Stomach (tissue), 4 donors: ENCODE data around the gene TTC28.

Source experiments
- CTCF ChIP-seq, 7 experiments: fragments of 450-650 bp in 4 of 7; fragments of 200-600 bp in 3 of 7; sonication (generic) in 3 of 7; IDR thresholded peaks; one replicate each; pipeline ENCODE4 v1.5.1; 2016 to 2019; ENCODE audit warnings: antibody characterized with exemption in 7 of 7, control low read depth in 2 of 7, mild to moderate bottlenecking in 1 of 7
- EP300 ChIP-seq: sonication (generic); formaldehyde crosslinking; IDR thresholded peaks from one replicate; pipeline ENCODE4 v1.6.1; 2017; ENCODE audit warnings: antibody characterized with exemption
- POLR2A ChIP-seq, 4 donors: fragments of 450-650 bp; IDR thresholded peaks; one replicate each; pipeline ENCODE4 v1.6.1; 2016; ENCODE audit warnings: antibody characterized with exemption in 4 of 4, control low read depth in 2 of 4, mild to moderate bottlenecking in 1 of 4, moderate library complexity in 1 of 4
- POLR2AphosphoS5 ChIP-seq, 3 donors: sonication (generic); formaldehyde crosslinking; IDR thresholded peaks; one replicate each; pipeline ENCODE4 v1.6.1; 2016; ENCODE audit warnings: antibody characterized with exemption in 3 of 3

GRCh38 chr22:28208787-28209186 lies 470.9 kb downstream of the TTC28 start:
- TF ChIP-seq CTCF (IDR thresholded peaks at IDR 0.05) (no peak), POLR2A (IDR thresholded peaks at IDR 0.05) (no peak), EP300 (no peak), POLR2AphosphoS5 (IDR thresholded peaks at IDR 0.05) (no peak)
